Measurements from ENCODE around the gene UBXN7. TPM values are rescaled to one million over a fixed set of nuclear protein-coding genes. Genes with fewer than 3 reads are reported as not detected.

UBXN7 gene
- total RNA-seq, 1 donor from 2014 or later = 82.7 TPM

DNA sequence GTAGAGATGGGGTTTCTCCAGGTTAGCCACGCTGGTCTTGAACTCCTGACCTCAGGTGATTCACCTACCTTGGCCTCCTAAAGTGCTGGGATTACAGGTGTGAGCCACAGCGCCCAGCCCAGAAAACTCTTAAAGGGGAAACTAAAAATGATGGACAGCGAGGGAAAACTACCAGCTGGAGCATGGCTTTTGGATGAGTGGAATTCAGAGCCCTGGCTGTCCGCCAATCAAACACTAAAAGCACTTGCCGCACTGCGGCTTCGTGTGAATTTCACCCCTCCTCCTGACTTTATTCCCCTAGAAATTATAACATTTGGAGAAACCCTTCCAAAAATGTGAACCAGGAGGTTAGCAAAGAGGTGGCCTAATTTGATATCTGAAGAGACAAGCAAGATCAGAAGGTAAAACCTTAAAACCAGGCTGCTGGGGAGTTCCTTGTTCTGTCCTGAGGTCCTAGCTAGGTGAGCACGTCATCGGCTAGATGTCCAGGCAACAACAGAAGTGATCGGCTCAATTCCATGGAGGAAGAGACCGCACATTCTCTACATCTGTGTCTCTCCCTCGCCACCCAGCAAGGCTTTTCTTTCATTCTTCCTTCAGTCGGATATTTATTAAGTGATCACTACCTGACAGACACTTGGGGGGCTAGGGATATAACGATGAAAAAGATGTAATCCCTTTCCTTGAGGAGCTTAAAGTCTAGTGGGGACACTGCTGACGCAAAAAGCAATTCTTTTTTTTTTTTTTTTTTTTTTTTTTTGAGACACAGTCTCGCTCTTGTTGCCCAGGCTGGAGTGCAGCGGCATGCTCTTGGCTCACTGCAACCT, 95.7 kb downstream of the UBXN7 start:
- Mint-ChIP-seq H3K4me3 (no peak overlapping the region), H3K27ac (ENCODE audit: unreplicated experiment) (no peak overlapping the region), H3K9me3 (no peaks in the 10 kb centered on the region), H3K27me3 (ENCODE audit: low read depth) (no peaks in the 10 kb centered on the region), H3K4me1 (no peaks in the 10 kb centered on the region), H3K36me3 (ENCODE audit: low read depth) (no peaks in the 10 kb centered on the region)
- no peak for DNase-seq (ENCODE audit: low read depth, low spot score)
- TF ChIP-seq, protein P1, sequence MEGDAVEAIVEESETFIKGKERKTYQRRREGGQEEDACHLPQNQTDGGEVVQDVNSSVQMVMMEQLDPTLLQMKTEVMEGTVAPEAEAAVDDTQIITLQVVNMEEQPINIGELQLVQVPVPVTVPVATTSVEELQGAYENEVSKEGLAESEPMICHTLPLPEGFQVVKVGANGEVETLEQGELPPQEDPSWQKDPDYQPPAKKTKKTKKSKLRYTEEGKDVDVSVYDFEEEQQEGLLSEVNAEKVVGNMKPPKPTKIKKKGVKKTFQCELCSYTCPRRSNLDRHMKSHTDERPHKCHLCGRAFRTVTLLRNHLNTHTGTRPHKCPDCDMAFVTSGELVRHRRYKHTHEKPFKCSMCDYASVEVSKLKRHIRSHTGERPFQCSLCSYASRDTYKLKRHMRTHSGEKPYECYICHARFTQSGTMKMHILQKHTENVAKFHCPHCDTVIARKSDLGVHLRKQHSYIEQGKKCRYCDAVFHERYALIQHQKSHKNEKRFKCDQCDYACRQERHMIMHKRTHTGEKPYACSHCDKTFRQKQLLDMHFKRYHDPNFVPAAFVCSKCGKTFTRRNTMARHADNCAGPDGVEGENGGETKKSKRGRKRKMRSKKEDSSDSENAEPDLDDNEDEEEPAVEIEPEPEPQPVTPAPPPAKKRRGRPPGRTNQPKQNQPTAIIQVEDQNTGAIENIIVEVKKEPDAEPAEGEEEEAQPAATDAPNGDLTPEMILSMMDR (conservative IDR thresholded peaks at IDR 0.05) = no peak

DNA sequence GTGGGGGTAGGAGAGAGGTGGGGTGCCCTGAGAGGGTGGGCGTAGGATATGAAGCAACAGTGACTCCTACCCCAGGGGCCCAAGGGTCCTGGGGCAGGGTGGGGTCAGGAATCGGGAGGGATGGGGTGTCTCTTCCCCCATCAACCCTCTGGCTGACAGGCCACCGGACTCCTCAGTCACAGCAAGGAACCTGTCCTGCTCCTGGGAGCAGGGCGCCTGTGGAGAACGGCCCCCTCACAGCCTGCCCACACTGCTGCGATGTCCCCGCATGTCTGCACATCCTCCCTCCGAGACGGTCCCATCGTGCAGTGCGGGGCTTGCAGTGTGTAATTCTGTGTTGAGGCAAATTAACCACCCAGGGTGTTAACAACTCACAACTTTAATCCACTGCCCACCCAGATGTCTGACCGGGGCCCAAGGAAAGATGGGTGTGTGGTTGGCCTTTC, 96.7 kb downstream of the UBXN7 start:
- H3K4me1 Mint-ChIP-seq = no peaks in the 10 kb centered on the region
- no peaks in the 10 kb centered on the region for H3K9me3 Mint-ChIP-seq
- H3K27me3 Mint-ChIP-seq (ENCODE audit: low read depth) = no peaks in the 10 kb centered on the region
- H3K36me3 Mint-ChIP-seq (ENCODE audit: low read depth) = no peaks in the 10 kb centered on the region
- DNase-seq (ENCODE audit: low read depth, low spot score) = no peak
- no peak overlapping the region for H3K27ac Mint-ChIP-seq (ENCODE audit: unreplicated experiment)
- H3K4me3 Mint-ChIP-seq = no peak overlapping the region
- TF ChIP-seq, protein P1 (conservative IDR thresholded peaks at IDR 0.05) = no peak

DNA sequence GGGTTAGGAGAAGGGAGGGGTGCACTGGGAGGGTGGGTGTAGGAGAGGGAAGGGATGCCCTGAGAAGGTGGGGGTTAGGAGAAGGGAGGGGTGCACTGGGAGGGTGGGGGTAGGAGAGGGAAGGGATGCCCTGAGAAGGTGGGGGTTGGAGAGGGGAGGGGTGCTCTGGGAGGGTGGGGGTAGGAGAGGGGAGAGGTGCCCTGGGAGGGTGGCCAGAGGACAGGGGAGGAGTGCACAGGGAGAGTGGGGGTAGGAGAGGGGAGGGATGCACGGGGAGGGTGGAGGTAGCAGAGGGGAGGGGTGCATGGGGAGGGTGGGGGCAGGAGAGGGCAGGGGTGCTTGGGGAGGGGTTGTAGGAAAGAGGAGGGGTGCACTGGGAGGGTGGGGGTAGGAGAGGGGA, 97.2 kb downstream of the UBXN7 start:
- H3K27ac Mint-ChIP-seq (ENCODE audit: unreplicated experiment) = no peak overlapping the region
- TF ChIP-seq, protein P1 (conservative IDR thresholded peaks at IDR 0.05) = no peak
- no peaks in the 10 kb centered on the region for H3K4me1 Mint-ChIP-seq
- no peaks in the 10 kb centered on the region for H3K36me3 Mint-ChIP-seq (ENCODE audit: low read depth)
- no peak for DNase-seq (ENCODE audit: low read depth, low spot score)
- H3K27me3 Mint-ChIP-seq (ENCODE audit: low read depth) = no peaks in the 10 kb centered on the region
- H3K4me3 Mint-ChIP-seq = no peak overlapping the region
- no peaks in the 10 kb centered on the region for H3K9me3 Mint-ChIP-seq

DNA sequence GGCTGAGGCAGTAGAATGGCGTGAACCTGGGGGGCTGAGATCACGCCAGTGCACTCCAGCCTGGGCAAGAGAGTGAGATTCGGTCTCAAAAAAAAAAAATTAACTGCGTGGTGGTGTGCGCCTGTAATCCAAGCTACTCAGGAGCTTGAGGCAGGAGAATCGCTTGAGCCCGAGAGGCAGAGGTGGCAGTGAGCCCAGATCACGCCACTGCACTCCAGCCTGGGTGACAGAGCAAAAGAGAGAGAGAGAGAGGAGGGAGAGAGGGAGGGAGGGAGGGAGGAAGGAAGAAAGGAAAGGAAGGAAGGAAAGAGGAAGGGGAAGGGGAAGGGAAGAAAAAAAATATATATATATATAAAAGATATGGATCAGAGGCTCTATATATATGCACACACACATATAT, 100.1 kb downstream of the UBXN7 start:
- Mint-ChIP-seq H3K9me3 (no peaks in the 10 kb centered on the region), H3K36me3 (ENCODE audit: low read depth) (no peaks in the 10 kb centered on the region), H3K27me3 (ENCODE audit: low read depth) (no peaks in the 10 kb centered on the region), H3K4me1 (no peaks in the 10 kb centered on the region), H3K4me3 (no peak overlapping the region), H3K27ac (ENCODE audit: unreplicated experiment) (no peak overlapping the region)
- TF ChIP-seq, protein P1 (conservative IDR thresholded peaks at IDR 0.05) = no peak
- DNase-seq (ENCODE audit: low read depth, low spot score) = no peak

DNA sequence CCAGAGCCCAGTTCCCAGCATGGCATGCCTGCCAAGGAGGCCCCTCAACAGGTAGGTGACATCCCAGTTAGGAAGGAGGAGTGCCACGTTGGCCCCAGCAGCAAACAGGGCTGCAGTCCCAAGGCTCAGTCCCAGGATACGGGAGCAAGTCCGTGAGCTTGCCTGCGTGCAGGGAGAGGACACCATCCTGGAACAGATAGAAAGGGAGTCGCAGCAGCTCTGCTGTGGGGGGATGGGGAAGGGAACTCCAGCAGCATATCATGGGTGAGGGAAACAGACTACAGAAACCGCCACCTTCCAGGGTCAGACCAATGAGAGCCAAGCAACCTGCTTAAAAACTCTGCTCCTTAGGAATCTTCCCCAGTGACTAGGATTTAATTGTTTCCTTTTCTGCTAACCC, 104.8 kb downstream of the UBXN7 start:
- TF ChIP-seq, protein P1 (conservative IDR thresholded peaks at IDR 0.05) = no peak
- H3K4me1 Mint-ChIP-seq = no peaks in the 10 kb centered on the region
- H3K27me3 Mint-ChIP-seq (ENCODE audit: low read depth) = no peaks in the 10 kb centered on the region
- H3K9me3 Mint-ChIP-seq = no peaks in the 10 kb centered on the region
- H3K27ac Mint-ChIP-seq (ENCODE audit: unreplicated experiment) = no peak overlapping the region
- no peaks in the 10 kb centered on the region for H3K36me3 Mint-ChIP-seq (ENCODE audit: low read depth)
- no peak overlapping the region for H3K4me3 Mint-ChIP-seq
- no peak for DNase-seq (ENCODE audit: low read depth, low spot score)
